ENCODE measurements around the gene SOCS7. TPM values are rescaled to one million over a fixed set of nuclear protein-coding genes. Genes with fewer than 3 reads are reported as not detected.

The SOCS7 gene
- polyA plus RNA-seq, 4 donors = 14.9 to 22.7 (median 18.8) TPM

DNA sequence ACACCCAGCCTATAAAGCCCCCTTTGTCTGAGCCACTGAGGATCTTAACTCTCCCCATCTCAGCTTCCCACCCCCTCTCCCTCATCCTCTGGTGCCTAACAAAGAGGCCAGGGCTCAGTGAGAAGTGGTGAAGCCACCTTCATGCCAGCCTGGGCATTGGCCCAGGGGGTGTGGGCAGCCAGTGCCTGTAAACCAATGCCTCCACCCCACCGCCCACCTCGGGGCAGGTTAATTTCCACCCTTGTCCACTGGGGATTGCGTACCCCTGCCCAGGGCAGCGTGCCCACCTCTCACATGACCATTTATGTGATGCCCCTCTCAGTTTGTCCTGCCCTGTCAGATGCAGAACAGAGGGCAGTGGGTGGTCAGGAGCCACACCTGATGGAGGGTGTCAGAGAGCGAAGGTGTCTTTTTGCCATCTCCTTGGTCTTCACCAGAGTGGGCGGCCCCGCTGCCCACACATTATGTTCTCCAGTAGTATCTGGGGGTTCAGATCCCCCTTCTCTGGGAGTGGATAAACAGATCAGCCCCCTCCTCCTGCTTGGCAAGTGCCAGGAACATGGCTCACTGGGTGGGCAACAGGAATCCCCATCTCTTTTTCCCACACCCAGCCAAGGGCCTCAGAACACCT, 66.5 kb downstream of the SOCS7 start:
- DNase-seq (ENCODE audit: low read depth in 4 of 4, low spot score in 3 of 4) = no peak

DNA sequence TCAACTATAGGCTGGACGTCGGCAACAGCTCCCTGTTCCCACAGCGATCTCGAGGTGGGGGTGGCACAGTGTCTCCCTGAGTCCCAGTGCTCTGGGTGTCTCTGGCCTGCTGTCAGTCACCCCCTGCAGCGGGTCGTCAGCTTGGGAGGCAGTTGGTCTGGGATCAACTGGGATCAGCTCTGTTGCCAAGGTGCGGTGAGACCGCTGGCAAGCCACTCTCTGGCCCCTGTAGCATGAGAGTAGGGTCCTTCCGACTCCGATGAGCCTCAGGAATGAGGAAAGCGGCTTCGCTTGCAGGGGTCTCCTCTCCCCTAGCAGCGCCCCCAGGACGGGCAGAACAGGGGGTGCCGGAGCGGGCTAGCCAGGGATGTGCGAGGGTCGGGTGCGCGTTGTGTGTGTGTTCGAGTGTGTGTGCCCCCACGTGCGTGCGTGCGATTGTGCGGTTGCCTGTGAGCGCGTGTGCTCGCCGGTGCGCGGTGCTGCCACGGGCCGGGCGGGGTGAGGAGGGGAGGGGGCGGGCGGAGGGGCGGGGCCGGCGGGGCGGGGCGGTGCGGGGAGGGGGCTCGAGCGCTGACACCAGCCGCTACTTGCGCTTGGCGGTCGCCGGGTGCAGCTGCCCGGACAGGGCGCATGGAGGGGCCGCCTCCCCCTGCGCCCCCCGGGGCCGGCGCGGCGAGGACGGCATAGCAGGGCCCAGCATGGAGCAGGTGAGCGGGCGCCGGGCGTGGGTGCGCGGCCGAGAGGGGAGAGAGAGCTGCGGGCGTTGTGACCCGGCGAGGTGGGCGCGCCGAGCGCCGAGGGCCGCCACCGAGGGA, 67.3 kb downstream of the SOCS7 start:
- no peak for DNase-seq (ENCODE audit: low read depth in 4 of 4, low spot score in 3 of 4)

DNA sequence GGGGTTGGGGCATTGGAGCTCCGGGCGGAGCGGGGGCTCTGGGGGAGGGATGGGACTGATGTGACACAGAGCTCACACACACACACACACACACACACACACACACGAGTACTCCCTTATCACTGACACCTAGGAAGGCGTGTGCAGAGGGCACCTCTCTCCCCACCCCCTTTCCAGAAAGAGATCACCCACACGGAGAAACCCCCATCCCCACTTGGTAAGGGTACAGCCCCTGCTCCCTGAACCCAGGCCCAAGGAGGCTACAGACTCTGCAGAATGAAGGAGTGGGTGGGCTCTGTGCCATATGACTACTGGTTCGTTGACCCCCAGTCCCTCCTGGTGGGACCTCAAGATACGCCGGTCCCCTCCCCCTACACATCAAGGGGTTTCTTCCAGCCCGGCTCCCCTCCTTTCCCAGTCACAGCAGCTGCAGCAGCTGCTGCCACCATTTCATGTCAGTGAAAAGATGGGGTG, 67.9 kb downstream of the SOCS7 start:
- no peak for DNase-seq (ENCODE audit: low read depth in 4 of 4, low spot score in 3 of 4)

DNA sequence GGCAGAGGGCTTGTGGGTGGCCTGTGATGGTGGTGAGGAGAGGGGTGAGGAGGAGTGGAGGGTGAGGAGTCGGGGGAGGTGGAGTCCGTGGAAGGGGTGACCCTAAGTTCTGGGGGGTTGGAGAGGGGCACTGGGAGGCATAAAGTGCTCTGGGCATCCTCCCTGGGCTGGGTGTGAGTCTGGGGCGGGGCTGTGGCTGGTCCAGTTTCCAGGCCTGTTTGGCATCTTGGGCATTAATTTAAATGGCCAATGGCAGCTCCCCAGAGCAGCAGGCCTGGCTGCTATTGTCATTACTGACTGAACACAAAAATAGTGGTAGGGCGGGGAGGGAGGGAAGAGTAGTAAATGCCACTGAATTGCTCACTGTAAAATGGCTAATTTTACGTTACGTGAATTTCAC, 68.9 kb downstream of the SOCS7 start:
- no peak for DNase-seq (ENCODE audit: low read depth in 4 of 4, low spot score in 3 of 4)

DNA sequence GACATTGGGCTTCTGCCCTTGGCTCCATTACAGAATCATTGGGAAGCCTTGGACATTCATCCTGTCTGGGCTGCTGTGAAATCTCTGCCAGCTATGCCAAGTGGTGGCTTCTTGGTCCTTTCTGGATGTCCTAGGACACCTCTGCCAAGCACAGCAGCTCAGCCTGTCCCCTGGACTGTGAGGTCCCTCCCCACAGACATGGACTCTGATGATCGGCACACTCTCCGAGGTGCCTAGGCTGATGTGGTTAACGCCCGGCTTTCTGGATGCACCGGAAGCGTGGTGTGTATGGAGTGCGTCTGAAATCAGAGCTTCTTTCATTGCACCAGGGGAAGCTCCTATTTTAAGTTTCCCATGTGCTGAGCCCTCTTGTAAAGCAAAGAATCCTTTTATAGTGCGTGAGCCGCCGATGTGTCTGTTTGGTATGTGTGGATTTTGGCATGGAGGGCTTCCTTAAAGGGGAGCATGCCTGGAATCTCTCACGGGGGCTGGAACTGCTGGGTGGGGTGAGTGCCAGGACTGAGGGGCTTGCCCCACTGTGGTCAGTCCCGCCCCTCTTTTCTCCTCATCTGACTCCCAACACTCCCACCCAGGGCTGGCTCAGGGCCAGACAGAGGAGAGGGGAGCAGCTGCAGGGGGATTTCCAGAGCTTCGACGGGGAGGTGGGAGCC, 69.7 kb downstream of the SOCS7 start:
- DNase-seq (ENCODE audit: low read depth in 4 of 4, low spot score in 3 of 4) = no peak

DNA sequence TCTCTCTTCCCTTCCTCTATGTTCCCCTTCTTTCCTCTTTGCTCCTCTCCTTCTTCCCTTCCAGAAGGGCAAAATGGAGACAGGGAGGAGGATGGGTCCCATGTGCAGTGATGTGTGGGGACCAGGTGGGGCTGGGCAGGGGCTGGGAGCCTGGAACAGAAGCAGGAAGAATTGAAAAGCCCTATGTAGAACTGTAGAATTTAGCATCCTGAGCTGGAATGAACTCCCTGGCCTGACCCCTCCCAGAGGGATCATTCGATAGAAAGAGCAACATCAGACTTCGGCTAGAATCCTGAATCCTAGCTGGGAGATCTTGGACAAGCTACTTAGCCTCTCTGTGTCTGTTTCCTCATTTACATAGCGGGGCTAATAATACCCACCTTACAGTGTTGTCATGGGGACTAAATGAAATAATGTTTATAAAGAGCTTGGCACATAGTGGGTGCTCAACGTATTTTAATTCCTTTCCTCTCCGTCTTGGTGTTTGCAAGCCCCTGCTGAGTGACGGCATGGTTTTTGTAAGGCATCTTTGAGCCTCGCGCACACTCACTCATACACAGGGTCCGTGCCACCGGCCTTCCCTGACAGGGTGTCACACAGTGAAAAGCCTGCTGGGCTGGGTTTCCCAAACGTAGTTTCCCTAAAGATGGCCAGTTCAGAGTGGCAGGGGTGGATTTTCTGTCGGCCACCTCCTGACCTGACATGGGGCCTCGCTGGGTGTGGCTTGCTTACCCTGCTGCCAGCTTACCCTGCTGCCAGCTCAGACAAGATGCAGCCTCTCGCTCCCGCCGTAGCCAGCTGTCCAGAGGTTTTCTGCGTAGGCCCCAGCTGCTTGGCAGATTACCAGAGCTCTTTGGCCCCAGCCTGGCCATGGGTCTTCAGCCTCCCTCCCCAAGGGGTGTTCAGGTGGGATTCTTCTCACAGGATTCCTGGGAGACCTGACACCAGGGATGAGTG, 70.5 kb downstream of the SOCS7 start:
- DNase-seq (ENCODE audit: low read depth in 4 of 4, low spot score in 3 of 4) = no peak

DNA sequence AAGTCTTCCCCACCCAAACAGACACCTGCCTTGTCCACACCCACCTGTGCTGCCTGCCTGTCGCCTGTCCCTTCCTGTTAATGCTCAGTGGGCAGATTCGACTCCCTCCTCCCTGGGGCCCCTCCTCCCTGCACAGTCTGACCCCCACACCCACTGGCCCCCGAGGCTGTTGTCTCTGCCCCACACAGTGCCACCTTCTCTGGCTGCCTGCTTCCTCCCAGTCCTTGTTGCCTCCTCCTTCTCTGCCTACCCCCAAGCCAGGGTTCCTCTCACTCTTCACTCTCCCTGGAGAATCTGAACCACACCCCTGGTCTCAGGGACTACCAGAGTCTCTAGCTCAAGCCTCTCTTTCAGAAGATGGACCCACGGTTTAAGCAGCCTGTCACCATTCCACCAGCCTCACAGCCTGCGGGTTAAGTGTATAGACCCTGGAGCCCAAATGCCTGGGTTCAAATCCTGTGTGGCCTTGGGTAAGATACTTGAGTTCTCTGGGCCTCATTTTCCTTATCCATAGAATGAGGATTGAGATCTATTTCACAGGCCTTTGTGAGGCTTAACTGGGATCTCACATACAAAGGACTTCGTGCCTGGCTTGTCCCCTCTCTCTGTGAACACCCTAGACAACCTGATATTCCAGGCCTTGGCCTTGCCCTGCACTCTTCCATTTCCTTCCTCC, 72.8 kb downstream of the SOCS7 start:
- no peak for DNase-seq (ENCODE audit: low read depth in 4 of 4, low spot score in 3 of 4)

DNA sequence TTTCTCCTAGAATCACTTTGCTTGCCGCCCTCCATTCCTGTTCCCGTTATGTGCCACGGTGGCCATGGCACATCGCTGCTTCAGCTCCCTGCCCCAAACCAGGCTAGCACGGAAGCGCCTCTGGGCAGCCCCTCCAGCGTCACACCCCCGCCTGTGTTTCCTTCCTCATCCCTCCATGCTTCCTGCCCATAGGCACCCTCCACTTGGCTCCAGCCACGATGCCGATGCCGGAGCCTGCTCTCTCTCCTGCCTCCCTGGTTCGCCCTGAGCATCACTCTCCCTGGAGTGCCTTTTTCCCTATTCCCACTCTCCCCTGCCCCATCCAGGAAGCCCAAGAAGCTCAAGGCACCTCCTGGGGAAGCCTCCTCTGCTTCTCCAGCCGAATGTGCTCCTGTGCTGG, 73.4 kb downstream of the SOCS7 start:
- no peak for DNase-seq (ENCODE audit: low read depth in 4 of 4, low spot score in 3 of 4)

DNA sequence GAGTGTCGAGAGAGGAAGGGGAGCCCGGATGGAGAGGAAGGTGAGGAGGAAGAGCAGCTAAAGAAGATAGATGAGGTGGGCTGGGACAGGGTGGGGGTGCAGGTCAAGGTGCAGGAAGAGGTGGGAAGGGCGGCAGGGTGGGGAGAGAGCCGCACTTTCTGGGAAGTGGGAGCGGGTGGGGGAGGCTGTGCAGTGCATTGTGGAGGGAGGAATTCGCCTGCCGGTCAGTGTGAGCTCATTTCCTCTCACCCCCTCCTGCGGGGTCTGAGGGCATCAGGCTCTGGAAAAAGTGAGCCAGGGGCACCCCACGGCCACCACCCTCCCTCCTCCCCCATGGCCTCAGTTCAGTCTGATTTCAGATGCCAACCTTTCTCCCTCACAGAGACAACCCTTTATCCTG, 74.1 kb downstream of the SOCS7 start:
- no peak for DNase-seq (ENCODE audit: low read depth in 4 of 4, low spot score in 3 of 4)

DNA sequence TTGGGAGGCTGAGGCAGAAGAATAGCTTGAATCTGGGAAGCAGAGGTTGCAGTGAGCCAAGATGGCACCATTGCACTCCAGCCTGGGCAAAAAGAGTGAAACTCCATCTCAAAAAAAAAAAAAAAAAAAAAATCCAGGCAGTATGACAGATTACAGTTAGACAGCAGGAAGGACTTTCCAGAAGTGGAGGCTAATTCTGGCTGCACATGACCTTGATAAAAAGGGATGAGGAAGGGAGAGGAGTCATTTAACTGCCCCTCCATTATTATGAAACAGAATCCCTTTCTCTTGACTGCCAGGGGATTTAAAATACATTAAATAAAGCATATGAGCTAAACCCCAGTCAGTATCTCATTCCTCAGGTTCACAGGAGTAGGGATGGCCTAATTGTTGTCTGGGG, 74.8 kb downstream of the SOCS7 start:
- DNase-seq (ENCODE audit: low read depth in 4 of 4, low spot score in 3 of 4) = no peak

DNA sequence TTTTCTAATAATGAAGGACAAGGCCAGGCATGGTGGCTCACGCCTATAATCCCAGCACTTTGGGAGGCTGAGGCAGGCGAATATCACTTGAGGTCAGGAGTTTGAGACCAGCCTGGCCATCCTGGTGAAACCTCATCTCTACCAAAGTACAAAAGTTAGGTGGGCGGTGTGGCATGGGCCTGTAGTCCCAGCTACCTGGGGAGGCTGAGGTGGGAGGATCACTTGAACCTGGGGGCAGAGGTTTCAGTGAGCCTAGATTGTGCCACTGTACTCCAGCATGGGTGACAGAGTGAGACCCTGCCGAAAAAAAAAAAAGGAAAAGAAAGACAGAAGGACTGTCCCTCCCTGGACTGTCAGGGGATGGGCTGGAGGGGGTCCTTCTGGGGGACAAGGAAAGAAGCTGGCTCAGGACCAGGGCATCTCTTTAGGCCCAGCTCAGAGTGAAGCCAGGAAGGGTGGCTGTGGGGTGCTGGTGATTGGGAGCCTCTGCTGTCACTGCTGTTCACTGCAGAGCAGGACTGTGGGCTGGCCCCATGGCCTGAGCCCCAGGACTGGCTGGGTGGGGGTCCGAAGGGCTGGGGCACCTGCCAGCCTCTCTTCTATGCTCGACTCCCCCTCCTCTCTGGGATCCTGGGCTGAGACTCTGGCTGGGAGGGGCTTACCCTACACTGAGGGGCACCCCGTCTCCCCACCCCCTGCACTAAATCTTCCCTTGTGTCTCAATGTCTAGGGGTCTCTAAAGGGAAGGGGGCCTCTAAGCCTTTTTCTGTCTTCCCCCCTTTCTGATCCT, 75.7 kb downstream of the SOCS7 start:
- no peak for DNase-seq (ENCODE audit: low read depth in 4 of 4, low spot score in 3 of 4)

DNA sequence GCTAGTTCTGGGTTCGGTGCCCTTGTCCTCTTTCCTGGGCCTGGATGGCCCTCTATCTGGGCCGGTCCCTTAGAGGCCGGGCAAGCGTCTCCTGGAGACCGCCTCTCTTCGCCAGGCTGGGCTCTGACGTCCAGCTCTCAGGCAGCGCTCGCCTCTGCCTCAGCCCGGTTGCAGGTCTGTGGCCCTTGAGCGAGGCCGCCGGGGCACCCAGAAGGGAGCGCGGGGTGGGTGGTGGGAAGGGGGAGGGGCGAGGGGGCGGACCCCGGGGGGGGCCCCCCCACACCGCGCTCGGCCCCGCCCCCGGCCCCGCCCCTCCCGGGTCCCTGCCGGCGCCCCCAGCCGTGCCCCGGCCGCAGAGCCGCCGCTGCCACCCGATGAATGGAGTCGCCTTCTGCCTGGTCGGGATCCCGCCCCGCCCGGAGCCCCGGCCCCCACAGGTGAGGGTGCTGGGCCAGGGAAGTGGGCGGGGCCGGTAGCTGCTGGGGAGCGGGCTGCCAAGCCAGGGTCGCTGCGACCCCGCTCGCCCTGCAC, 76.5 kb downstream of the SOCS7 start, which contains the start of gene ARHGAP23:
Gene ARHGAP23, plus strand, starts transcription at position 353 of the 531 bp plus-strand sequence. Its CDS starts 22 bp downstream, at position 375.
- DNase-seq (ENCODE audit: low read depth in 4 of 4, low spot score in 3 of 4) = no peak

DNA sequence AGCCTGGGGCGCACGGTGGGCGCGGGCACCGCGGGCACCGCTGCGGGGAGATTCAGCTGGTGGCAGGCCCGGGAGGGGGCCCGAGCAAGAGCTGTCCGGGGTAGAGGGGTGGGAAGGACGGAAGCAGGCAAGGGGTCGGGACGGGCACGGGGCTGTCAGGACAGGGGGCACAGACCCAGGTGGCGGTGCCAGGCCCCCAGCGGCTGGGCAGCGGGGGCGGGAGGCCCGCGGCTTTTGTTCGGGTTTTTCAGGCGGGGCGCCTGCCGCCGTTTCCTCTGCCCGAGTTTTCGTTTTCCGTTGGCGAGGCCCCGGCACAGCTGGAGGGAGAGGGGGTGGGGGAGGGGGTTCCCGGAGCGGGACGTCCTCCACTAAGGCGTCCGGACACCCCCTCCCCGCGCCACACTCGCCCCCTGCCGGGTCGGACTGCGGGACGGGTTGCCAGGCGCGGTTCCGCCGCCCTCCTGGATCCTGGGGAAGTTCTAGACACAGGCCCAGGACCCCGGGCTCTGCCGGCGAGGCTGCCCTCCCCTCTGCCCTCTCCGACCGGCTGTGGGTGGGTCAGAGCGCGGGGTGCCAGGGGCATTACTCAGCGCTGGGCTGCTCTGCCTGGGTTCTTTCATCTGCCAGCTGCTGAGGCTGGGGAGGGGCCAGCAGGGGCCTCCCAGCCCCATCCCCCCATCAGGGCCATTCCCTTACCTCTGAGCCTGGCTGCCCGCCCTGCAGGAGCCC, 77.2 kb downstream of the SOCS7 start:
- DNase-seq (ENCODE audit: low read depth in 4 of 4, low spot score in 3 of 4) = no peak

DNA sequence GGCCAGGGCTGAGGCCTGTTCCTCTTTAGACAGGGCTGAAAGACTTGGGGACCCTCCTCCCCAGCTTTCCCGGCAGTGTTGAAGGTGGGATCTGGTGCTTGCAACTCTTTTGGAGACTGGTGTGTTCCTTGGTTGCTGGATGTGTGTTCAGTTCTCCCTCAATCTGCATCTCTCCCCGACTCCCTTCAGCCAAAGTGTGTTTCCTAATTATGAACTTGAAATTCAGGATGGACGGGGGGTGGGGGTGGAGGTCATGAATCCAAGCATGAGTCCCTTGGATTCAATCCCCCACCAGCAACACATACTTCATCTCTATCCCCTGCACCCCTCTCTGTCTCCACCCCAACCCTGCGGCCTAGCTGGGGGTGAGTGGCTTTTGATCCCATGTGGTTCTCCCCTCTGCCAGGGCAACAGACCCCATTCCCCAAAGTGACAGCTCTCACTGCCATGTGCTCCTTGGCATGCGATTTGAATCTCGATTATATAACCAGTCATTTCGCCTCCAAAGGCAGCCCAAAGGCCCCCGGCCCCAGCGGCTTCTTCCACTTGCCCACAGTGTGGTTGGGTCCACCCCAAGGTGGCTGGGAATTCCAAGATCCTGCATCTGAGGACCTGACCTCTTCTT, 77.9 kb downstream of the SOCS7 start:
- no peak for DNase-seq (ENCODE audit: low read depth in 4 of 4, low spot score in 3 of 4)

DNA sequence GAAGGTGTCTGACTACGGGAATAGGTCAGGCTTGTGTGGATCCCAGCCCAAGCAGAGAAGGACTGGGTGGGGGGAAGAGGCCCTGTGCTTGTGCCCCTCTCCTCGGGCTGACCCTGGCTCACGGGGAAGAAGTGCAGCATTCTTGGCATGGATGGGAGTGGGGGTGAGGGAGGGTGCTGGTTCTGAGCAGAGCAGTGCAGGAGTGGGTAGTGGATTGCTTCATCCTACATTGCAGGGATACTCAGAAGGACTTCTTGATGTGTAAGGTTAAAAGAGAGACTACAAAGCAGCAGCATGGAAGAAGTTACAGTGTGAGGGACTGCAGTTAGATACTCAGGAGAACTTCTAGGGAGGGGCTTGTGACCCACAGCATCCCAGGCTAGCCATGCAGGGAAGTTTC, 78.7 kb downstream of the SOCS7 start:
- DNase-seq (ENCODE audit: low read depth in 4 of 4, low spot score in 3 of 4) = no peak

DNA sequence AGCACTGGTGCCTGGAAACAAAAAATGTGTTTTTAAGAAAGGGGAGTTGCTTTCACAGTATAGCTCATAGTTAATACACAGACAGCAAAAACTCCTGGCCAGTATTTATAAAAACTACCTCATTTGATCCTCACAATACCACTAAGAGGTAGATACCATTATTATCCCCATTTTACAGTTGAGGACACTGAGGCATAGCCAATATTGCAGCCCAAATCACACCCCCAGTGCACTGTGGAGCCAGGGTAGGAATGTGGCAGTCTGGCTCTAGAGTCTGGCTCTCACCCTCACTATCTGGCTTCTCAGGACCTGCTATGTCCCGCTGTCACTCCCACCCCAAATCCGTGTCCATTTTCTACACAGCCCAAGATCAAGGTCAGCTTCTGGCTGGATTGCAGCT, 79.2 kb downstream of the SOCS7 start:
- DNase-seq (ENCODE audit: low read depth in 4 of 4, low spot score in 3 of 4) = no peak

DNA sequence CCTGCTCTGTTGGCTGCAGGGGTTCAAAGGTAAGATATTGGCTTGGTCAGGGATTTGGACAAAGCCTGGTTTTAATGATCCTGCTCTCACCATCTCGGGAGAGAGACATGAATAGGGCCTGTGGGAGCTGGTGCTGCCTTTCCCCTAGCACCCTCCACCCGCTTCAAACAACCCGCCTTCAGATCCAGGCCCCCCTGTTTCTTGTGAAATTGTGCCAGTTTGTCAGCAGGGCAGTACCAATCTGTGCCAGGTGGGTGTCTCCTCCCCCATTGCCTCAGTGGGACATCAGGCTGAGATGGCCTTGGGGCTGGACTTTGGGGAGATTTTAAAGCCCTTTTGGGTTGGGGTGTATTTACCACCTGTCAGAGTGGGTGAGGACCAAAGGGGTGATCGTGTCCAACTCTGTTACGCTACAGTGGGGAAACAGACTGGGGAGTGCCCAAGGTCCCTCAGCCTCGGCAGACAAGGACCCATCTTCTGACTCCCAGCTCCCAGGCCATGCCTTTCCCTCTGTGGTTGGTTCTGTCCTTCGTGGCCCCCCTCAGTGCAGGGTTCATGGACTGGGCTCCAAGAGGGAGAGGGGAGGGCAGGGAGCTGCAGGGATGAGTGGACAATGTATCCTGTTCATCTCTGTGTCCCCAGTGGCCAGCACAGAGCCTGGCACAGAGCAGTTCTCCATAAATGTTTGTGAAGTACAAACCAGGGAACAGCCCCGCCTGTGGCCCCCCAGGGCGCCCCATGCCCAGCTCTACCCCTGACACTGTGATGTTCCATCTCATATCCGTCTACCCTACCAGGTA, 79.9 kb downstream of the SOCS7 start:
- no peak for DNase-seq (ENCODE audit: low read depth in 4 of 4, low spot score in 3 of 4)

All from left renal pelvis (tissue), 4 donors.